Measurements from ENCODE around the gene TMEM63C. TPM values are rescaled to one million over a fixed set of nuclear protein-coding genes. Genes with fewer than 3 reads are reported as not detected.

The TMEM63C gene
- total RNA-seq, 5 donors from 2014 or later (not counting 1 experiment from before 2014, with no cell fraction given) = 0.76 to 2.6 (median 1.3) TPM

DNA sequence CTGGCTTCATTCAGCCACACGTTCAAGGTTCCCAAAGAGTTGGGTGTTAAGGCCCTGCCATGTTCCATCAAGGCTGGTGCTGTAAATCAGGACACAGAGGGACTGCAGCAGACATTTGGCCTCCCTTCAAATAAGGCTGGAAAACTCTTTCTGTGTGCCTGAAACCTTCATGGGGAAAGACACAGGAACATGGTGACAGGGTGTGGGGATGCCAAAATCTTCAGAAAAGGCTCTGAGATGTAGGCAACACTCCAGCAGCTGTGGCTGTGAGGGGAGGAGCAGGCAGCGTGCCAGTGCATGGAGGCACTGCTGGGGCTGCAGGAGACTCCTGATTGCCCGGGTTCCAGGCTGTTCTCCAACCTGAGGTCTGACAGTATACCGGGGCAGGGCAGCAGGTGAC, 124.1 kb downstream of the TMEM63C start:
- H3K4me3 ChIP-seq (ENCODE audit: control insufficient read depth in 1 of 2, extremely low read depth in 1 of 2, low read length in 1 of 2) = no peak overlapping the region
- Mint-ChIP-seq H3K4me1 (peaks cover 0 to 16% (median 16%) of the 10 kb centered on the region in 3 donors), H3K9me3 (no peaks in the 10 kb centered on the region), H3K27ac (no peak overlapping the region), H3K36me3 (peaks cover 5% of the 10 kb centered on the region), H3K4me3 (no peak overlapping the region), H3K27me3 (no peaks in the 10 kb centered on the region)
- H3K4me1 ChIP-seq (ENCODE audit: control insufficient read depth in 1 of 2, extremely low read depth in 1 of 2, insufficient read depth in 2 of 2, low read length in 2 of 2) = no peaks in the 10 kb centered on the region
- ChIA-PET CTCF (interaction anchor here in 1 of 2 donors (0.6 kb wide), 1 partner anchor 275 kb away, joined by 3 read pairs; no protein-coding TSS in a partner anchor), POLR2A (no interaction called here)
- ATAC-seq (replicated peaks in 1 of 4) (no peak), DNase-seq (no peak)
- 74% methylated on average over 3 of the region's 4 CpGs for WGBS (ENCODE audit: insufficient coverage)
- H3K36me3 ChIP-seq (ENCODE audit: control insufficient read depth in 2 of 2, extremely low read depth in 1 of 2, insufficient read depth in 1 of 2, low read length in 1 of 2) = peaks cover 0 to 4% of the 10 kb centered on the region in 2 donors
- no peaks in the 10 kb centered on the region for H3K27me3 ChIP-seq (replicated peaks in 1 of 2; ENCODE audit: control insufficient read depth in 2 of 2, extremely low read depth in 1 of 2, insufficient read depth in 2 of 2, low read length in 1 of 2)
- H3K9me3 ChIP-seq = no peaks in the 10 kb centered on the region
- H3K27ac ChIP-seq (ENCODE audit: low read length) = no peak overlapping the region

DNA sequence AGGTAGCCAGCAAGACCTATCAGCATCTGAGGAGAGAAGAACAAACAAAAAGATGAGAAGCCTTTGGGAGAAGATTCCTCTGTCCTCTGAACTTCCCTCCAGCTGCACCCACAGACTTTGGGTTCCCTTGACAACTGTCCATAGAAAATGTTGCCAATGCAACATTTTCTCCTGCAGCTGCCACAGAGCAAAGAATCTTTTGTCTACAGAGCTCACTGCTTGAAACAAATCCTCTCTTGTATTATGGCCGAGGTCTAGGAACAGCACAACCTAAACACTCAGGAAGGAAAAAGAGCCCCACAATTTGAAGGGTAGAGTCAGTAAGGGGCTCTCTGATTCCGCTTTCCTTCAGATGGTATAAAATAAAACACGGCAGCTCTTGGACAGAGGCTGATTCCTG, 124.8 kb downstream of the TMEM63C start:
- no peaks in the 10 kb centered on the region for H3K4me1 ChIP-seq (ENCODE audit: control insufficient read depth in 1 of 2, extremely low read depth in 1 of 2, insufficient read depth in 2 of 2, low read length in 2 of 2)
- WGBS (ENCODE audit: insufficient coverage) = 100% methylated on average over 1 of the region's 3 CpGs
- H3K27ac ChIP-seq (ENCODE audit: low read length) = no peak overlapping the region
- ChIA-PET POLR2A (no interaction called here), CTCF (no interaction called here)
- H3K36me3 ChIP-seq (ENCODE audit: control insufficient read depth in 2 of 2, extremely low read depth in 1 of 2, insufficient read depth in 1 of 2, low read length in 1 of 2) = peaks cover 0 to 4% of the 10 kb centered on the region in 2 donors
- H3K9me3 ChIP-seq = no peaks in the 10 kb centered on the region
- ATAC-seq (replicated peaks in 1 of 4) = no peak
- DNase-seq = no peak
- Mint-ChIP-seq H3K4me1 (peaks cover 0 to 16% (median 16%) of the 10 kb centered on the region in 3 donors), H3K4me3 (no peak overlapping the region), H3K27ac (no peak overlapping the region), H3K9me3 (no peaks in the 10 kb centered on the region), H3K36me3 (peaks cover 10% of the 10 kb centered on the region), H3K27me3 (no peaks in the 10 kb centered on the region)
- no peaks in the 10 kb centered on the region for H3K27me3 ChIP-seq (replicated peaks in 1 of 2; ENCODE audit: control insufficient read depth in 2 of 2, extremely low read depth in 1 of 2, insufficient read depth in 2 of 2, low read length in 1 of 2)
- H3K4me3 ChIP-seq (ENCODE audit: control insufficient read depth in 1 of 2, extremely low read depth in 1 of 2, low read length in 1 of 2) = no peak overlapping the region

DNA sequence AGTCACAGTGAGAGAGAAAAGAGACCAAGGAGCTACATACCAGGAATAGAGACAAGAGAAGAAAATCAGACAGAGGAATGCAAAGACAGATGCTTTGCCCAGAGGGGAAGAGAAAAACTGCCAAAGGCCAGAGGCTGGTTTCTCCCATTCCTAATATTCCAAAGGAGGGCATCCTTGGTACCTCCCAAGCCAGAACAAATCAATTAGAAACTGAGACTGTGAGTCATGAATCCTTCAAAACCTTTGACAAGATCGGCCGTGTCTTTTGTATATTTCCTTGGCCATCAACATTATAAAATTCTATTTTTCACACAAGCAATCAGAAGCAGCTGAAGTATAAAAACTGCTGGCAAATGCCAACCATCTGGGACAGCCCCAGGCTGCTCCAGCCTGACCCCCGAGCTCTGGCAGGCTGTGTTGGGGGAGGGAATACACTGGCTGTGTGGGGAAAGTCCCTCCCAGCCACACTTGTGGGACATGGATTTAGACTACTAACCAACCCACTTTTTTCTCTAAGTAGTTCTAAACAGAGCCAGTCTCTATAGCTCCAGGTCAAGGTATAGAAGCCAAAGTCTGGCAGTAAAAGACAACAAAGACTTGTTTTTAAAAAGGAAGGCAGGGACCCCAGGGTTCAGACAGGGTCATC, 125.4 kb downstream of the TMEM63C start:
- Histone ChIP-seq H3K4me1 (ENCODE audit: control insufficient read depth in 1 of 2, extremely low read depth in 1 of 2, insufficient read depth in 2 of 2, low read length in 2 of 2) (no peaks in the 10 kb centered on the region), H3K4me3 (ENCODE audit: control insufficient read depth in 1 of 2, extremely low read depth in 1 of 2, low read length in 1 of 2) (no peak overlapping the region), H3K27ac (ENCODE audit: low read length) (no peak overlapping the region), H3K9me3 (no peaks in the 10 kb centered on the region), H3K27me3 (replicated peaks in 1 of 2; ENCODE audit: control insufficient read depth in 2 of 2, extremely low read depth in 1 of 2, insufficient read depth in 2 of 2, low read length in 1 of 2) (no peaks in the 10 kb centered on the region), H3K36me3 (ENCODE audit: control insufficient read depth in 2 of 2, extremely low read depth in 1 of 2, insufficient read depth in 1 of 2, low read length in 1 of 2) (peaks cover 0 to 4% of the 10 kb centered on the region in 2 donors)
- H3K4me3 Mint-ChIP-seq = no peak overlapping the region
- peaks cover 0 to 16% (median 16%) of the 10 kb centered on the region in 3 donors for H3K4me1 Mint-ChIP-seq
- no CpG with 5 or more reads among the region's 3 CpGs for WGBS (ENCODE audit: insufficient coverage)
- no peak for DNase-seq
- ATAC-seq (replicated peaks in 1 of 4) = no peak
- H3K9me3 Mint-ChIP-seq = no peaks in the 10 kb centered on the region
- H3K36me3 Mint-ChIP-seq = peaks cover 11% of the 10 kb centered on the region
- POLR2A ChIA-PET = no interaction called here
- H3K27me3 Mint-ChIP-seq = no peaks in the 10 kb centered on the region
- no peak overlapping the region for H3K27ac Mint-ChIP-seq
- CTCF ChIA-PET = interaction anchor here (0.9 to 1.4 kb wide), 3 partner anchors 8 to 9 kb away, joined by 3 read pairs; no protein-coding TSS in a partner anchor

Other genes starting within 250 kb of the TMEM63C start
- gene IRF2BPL, start 153.1 kb upstream of the TMEM63C start, total RNA-seq = 10 to 100 TPM; 32.6 to 50.4 (median 38.8) TPM
- gene CIPC, start 83.5 kb upstream of the TMEM63C start, total RNA-seq = 10 to 100 TPM in 3 of 5 donors, 1 to 10 TPM in 2; 8.4 to 14.0 (median 11.8) TPM
- gene ZDHHC22, start 40.0 kb upstream of the TMEM63C start, total RNA-seq = under 1 TPM in 1 of 5 donors, not detected in 4; 0.06 TPM
- not detected for gene NGB, start 89.4 kb downstream of the TMEM63C start, total RNA-seq
- 10 to 100 TPM; 11.4 to 14.3 (median 13.2) TPM for gene POMT2, start 139.1 kb downstream of the TMEM63C start, total RNA-seq
- 10 to 100 TPM in 3 of 5 donors, 1 to 10 TPM in 2; 7.1 to 16.3 (median 13.6) TPM for gene GSTZ1, start 139.2 kb downstream of the TMEM63C start, total RNA-seq
- 1 to 10 TPM; 6.6 to 8.9 (median 7.5) TPM for gene TMED8, start 195.3 kb downstream of the TMEM63C start, total RNA-seq
- gene SAMD15, start 195.6 kb downstream of the TMEM63C start, total RNA-seq = under 1 TPM in 4 of 5 donors, not detected in 1; 0.15 to 0.75 (median 0.33) TPM
- gene NOXRED1, start 241.7 kb downstream of the TMEM63C start, total RNA-seq = 1 to 10 TPM in 3 of 5 donors, under 1 TPM in 2; 0.33 to 1.7 (median 1.2) TPM

Measured in T-cell (primary cell).